ENCODE data around the gene FERMT2.

The FERMT2 gene

DNA sequence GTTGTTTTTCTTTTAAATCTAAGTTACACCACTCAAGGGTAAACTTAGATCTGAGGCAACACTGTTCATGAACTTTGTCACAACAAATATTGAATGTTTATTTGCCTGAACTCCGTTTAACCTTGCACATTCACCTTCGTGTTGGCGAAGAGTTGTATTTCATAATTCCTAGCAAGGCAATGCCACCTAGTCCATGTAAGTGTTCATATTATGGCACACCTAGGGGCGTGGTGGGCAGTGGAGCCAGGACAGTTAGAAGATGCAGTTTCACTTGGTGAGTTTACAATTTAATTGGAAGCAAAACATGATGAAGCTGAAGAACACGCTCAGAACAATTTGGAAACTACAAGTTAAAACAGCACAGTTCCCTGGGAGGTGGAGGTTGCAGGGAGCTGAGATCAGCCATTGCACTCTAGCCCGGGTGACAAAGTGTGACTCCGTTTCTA is 129.0 kb downstream of the FERMT2 start:
- DNase-seq = no peak

DNA sequence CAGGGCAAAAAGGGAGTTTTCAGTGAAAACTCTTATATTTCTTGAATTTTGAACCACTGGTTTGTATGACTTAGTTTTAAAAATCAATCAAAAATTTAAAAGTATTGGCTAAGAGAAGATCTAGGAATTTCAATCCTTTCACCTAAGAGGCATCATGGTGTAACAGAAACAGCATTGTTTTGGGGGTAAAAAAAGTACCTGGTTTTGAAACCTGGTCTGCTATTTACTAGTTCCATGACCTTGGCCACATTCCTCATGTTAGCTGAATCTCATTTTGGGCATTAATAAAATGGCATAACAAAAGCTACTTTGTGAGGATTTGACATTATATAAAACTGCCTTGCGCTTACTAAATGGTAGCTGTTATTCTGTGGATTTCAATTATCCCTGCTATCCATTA is 142.7 kb downstream of the FERMT2 start:
- no peak for DNase-seq

All from cerebellar nuclear complex (tissue), 1 donor.